ENCODE measurements around the gene LEMD1. TPM values are rescaled to one million over a fixed set of nuclear protein-coding genes. Genes with fewer than 3 reads are reported as not detected.
"Not testable (repeated sequence)": the region's sequence is repeated elsewhere in the genome, so short reads cannot be mapped to it uniquely, and the experiment has no call there.

Gene LEMD1
- total RNA-seq, 1 experiment from 2014 or later, result not detected

GRCh38 chr1:205381305-205381704 lies 40.6 kb downstream of the LEMD1 start:
- DNase-seq (ENCODE audit: low read depth), result no peak

GRCh38 chr1:205380882-205381281 lies 41.0 kb downstream of the LEMD1 start:
- DNase-seq (ENCODE audit: low read depth), result no peak

- peak; percentile 45 for DNase-seq (ENCODE audit: low read depth)
Observed at GRCh38 chr1:205379056-205379455, 42.8 kb downstream of the LEMD1 start.

DNA sequence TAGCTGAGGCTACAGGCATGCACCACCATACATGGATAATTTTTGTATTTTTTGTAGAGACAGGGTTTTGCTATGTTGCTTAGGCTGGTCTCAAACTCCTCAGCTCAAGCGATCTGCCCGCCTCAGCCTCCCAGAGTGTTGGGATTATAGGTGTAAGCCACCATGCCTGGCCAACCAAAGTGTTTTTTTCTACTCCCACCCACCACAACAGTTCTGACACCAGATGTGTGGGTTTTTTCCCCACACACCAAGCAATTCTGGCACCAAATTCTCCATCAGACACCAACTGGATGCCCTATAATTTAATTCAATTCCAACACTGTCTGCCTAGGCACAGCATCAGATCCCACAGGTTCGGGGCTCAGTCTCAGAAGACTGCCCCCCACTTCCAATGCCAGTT lies 44.5 kb downstream of the LEMD1 start:
- no peak for DNase-seq (ENCODE audit: low read depth)

- peak; percentile 59 for DNase-seq (ENCODE audit: low read depth)
Observed at GRCh38 chr1:205376739-205377138, 45.1 kb downstream of the LEMD1 start.

- peak; percentile 64 for DNase-seq (ENCODE audit: low read depth)
Observed at GRCh38 chr1:205375835-205376545, 45.9 kb downstream of the LEMD1 start.

DNA sequence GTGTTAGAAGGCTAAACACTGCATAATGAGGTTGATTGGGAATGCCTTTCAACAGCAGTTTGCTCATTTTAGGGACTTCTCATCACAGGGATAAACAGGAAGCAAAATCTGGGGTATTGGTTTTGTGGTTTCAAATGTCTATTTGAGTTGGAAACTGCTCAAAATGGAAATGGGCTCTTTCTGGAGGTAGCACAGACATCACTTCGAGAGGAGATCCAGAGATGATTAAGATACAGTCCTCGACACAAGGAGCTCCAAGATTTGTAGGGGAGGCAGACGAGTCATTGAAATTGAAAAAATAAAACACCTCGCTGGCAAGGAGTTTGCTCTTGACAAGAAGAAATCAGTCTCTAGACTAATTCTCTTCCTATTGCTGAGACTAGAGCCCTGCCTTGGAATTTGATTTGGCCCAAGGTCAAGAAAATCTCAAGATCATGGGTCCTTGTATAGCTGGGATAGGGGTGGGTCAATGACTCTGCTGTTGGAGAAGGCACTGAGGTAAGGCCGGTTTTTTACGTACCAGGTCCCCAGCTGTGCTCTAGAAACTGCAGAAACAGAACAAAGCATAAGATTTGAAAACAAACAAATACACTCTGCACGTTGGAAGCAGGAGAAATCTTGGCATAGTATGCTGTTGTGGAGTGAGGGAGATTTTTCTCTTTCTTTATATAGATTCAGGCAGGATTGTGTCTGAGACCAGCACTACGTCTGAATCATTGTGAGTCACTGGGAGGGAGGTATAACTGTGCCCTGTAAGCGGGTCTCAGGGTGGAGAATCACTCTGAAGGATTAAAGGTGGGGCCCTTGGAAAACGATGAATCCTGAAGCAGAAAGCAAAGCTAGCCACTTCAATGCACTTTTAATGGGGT lies 47.4 kb downstream of the LEMD1 start:
- peak; percentile 65 for DNase-seq (ENCODE audit: low read depth)

DNA sequence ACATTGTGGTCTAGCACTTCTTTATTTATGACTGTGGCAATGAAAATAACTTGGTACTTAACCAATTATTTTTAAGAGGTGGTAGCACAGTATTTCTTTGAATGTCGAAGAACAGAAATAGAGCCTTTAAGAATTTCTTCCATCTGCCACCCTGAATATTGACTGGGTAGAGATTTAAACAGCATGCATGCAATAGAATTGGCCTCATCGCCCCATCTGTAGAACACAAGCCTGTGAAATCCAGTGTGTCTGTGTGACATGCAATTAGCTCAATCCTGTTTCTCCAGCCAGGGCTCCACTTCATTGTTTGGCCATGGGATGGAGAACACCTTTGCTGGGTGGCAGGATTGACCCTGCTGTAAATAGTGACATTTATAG lies 48.1 kb downstream of the LEMD1 start:
- no peak for DNase-seq (ENCODE audit: low read depth)

GRCh38 chr1:205373022-205373797 lies 48.6 kb downstream of the LEMD1 start:
- no peak for DNase-seq (ENCODE audit: low read depth)

DNA sequence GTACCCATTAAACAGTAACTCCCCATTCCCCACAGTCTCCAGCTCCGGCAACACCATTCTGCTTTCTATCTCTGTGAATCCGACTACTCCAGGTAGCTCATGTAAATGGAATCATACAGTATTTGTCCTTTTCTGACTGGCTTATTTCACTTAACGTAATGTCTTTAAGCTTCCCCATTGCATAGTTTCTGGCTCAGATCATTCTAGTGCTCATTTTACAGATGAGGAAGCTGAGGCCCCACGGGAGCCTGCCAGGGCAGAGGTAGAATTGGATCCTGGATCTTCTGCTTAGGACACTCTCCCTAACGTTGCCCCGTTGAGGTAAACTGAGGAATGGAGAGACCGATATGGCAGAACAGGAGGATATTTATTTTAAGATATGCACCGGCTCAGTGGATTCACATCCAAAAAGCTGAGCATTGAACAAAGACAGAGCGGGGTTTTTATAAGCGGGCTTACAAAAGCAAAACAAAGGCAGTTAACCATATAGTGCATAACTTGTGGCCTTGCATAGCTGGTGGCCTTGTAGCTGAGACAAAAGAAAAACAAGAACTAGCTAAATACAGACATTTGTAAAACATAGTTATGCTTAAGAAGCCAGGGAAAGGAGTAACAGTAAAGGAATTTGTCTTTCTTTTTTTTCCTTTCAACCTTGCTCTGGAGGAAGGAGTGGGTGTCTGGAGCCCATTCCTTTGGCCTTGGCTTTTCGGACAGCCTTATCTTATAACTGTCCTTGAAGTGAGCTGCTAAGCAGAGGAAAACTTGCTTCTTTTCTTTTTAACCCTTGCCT lies 49.8 kb downstream of the LEMD1 start:
- DNase-seq (ENCODE audit: low read depth), result no peak

- DNase-seq (ENCODE audit: low read depth), result no peak
Observed at GRCh38 chr1:205370780-205371179, 51.1 kb downstream of the LEMD1 start.

DNA sequence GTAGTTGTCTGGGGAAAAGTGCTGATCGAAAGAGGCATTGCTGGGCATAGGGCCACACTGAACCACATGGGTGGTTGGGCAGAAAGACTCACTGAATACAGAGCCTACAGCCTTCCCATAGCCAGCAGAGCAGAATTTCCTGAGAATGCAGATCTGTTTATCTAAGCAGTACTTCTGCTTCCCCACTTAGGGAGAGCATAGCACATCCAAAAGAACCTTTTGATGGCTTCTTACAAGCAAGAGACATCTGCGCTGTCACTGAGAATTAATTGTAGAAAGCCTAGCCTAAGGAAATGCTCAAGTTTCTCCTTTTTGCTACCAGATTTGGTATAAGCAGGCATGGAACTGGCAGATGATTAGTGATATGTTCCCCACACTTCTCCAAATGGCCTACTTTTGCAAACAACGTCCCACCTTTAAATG lies 52.1 kb downstream of the LEMD1 start:
- no peak for DNase-seq (ENCODE audit: low read depth)

DNA sequence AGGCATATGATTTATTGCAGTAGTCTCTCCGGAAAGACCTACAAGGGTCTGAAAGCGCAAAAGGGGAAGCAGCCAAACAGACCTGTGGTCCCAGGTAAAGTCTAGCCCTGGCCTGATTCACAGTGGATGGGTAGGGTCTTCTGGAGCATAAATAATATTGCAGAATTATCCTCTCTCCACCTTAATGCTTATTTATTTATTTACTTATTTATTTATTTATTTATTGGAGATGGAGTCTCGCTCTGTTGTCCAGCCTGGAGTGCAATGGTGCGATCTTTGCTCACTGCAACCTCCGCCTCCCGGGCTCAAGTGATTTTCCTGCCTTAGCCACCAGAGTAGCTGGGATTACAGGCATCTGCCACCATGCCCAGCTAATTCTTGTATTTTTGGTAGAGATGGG lies 53.4 kb downstream of the LEMD1 start:
- no peak for DNase-seq (ENCODE audit: low read depth)

- DNase-seq (ENCODE audit: low read depth), result no peak
Observed at GRCh38 chr1:205365945-205366463, 55.9 kb downstream of the LEMD1 start.

DNA sequence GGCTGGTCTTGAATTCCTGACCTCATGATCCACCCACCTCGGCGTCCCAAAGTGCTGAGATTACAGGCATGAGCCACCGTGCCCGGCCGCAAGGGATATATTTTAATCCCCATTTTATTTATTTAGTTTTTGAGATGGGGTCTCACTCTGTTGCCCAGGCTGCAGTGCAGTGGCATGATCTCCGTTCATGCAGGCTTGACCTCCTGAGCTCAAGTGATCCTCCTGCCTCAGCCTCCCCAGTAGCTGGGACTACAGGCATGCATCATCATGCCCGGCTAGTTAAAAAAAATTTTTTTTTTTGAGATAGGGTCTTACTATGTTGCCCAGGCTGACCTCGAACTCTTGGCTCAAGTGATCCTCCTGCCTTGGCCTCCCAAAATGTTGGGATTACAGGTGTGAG lies 56.8 kb downstream of the LEMD1 start:
- not testable (repeated sequence) for DNase-seq (ENCODE audit: low read depth)

GRCh38 chr1:205360891-205361290 lies 61.0 kb downstream of the LEMD1 start:
- DNase-seq (ENCODE audit: low read depth), result no peak

DNA sequence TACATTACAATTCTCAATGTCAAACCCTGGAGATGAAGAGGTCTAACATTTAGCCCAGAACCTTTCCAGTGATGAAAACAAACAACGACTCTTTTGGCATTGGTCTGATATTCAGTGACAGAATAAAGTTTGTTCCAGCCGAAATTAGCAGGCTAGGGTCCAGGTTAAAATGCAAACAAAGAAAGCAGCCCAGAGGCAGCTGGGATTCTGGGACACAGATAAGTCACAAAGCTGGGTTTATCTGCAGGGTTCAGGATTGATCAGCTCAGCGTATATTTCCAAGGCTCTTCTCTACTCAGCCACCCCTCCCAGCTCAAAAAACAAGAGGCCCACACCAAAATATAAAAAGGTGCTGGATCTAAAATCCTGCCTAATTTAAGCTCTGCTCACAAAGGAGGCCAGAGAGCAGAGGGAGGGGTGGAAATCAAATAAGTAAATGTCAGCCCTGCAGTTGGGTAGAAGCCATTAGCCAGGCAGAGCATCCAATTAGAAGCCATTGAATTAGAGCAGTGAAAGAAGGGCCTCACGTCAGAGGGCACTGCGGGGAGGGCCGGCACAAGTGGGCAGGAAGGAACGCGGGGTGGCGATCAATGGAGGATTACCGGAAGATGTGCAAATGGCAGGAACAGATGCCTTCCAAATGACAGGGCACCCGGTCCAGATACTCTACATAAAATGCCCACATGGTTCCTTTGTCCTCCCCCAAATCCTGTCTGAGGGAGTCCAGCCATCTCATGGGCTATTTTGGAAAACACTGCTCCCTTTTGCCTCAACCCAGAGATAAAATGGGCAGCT lies 61.9 kb downstream of the LEMD1 start:
- DNase-seq (ENCODE audit: low read depth), result no peak

DNA sequence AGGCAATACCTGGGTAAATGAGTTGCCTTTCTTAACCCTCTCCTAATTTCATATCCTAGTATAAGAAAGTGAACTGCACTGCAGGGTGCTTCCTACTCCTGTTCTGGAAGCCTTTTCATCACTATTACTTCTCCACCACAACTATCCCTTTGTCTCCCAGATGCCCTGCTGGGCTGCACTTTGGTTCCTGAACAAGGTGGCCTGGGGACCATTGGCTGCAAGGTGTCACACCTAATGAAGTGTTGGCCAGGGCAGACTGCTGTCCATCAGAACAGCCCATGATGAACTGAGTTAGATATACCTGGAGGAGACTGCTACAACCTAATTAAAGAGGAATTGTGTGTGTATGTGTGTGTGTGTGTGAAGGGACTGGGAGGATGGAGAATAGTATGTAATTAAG lies 63.3 kb downstream of the LEMD1 start:
- no peak for DNase-seq (ENCODE audit: low read depth)

DNA sequence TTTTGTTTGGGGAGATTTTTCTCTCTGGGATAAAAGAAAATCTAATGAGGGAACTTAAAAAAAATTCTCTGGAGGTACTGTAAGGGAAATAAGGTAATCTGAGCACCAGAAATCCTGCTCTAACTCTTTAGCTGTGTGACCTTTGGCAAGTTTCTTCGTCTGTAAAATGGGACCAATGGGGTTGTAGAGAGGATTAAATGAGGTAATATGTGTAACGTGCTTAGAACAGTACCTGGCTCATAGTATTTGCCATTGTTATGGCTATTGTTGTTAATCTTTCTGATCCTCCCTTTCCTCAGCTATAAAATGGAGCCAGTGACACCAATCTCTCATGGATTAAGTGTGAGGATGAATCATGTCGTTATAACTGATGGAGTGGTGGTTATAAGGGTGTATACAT lies 64.3 kb downstream of the LEMD1 start:
- no peak for DNase-seq (ENCODE audit: low read depth)

DNA sequence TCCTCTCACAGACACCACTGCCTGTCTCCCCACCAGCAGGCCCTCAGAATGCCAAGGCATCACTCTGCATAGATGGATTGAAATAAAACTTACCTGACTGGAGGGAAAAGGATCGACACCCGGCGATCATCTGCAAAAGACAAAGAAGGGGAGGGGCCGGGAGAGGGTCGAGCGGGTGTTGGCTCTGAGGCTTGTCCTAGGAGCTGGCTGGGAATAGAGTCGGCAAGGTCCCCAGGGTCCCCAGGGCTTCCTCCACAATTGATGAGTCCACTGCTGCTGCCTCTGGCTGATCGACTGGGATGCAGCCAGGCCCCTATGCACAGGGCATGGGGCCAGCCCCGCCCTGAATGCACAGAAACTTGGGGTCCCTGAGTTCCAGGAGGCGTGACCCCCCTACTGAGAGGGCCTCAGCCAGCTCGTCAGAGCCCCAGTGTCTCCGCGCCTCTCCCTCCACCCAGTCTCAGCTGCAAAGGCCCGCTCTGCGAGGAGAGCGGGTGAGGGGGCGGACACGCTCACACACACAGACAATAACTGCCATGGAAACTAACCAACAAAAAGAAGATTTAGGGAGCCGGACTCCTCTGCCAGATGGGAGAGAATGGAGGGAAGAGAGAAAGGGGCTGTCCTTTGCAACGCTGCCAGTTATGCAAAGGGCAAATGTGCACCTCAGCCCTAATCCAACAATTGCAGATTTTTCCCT lies 65.3 kb downstream of the LEMD1 start, which contains the start of gene KLHDC8A:
KLHDC8A (minus strand) TSS at position 483 of the 700 bp plus-strand sequence. CDS start 13,318 bp downstream, outside the sequence.
- DNase-seq (ENCODE audit: low read depth), result no peak
